Kidney epithelial cell (primary cell): ENCODE results near the gene S1PR5. TPM values are rescaled to one million over a fixed set of nuclear protein-coding genes. Genes with fewer than 3 reads are reported as not detected.

Experiments used
- DNase-seq: peaks from one replicate; pipeline ENCODE4 v3.0.0-alpha.2; 2010; ENCODE audit warnings: low read depth
- H3K27me3 ChIP-seq: 2 replicates; pipeline ENCODE4 v1.6.0; 2011; ENCODE audit warnings: low read length; ENCODE audit not compliant: control insufficient read depth, insufficient read depth
- H3K36me3 ChIP-seq: 2 replicates; pipeline ENCODE4 v1.5.1; 2011; ENCODE audit warnings: low read length; ENCODE audit not compliant: control insufficient read depth, insufficient read depth
- H3K4me3 ChIP-seq: 2 replicates; pipeline ENCODE4 v1.5.1; 2011; ENCODE audit warnings: low read depth, mild to moderate bottlenecking, control low read depth, low read length
- CTCF ChIP-seq: IDR thresholded peaks from 2 replicates; pipeline ENCODE4 v1.5.1; 2011; ENCODE audit warnings: mild to moderate bottlenecking, moderate library complexity, low read length, control low read depth, inconsistent platforms; ENCODE audit not compliant: insufficient read depth, poor library complexity, severe bottlenecking
- total RNA-seq: library from RNA; depleted of rRNA; stranded (reverse); fragments of >200 nt; gene quantifications from 2 replicates; pipeline ENCODE4 v1.2.3, GENCODE V29; 2015

Gene S1PR5
- total RNA-seq, 1 donor from 2014 or later, result 0.08 TPM

GRCh38 chr19:10514211-10515145 lies 2.8 kb downstream of the S1PR5 start:
- DNase-seq, result no peak
- Histone ChIP-seq H3K27me3 (peaks cover 68% of the 10 kb centered on the region), H3K4me3 (no peak overlapping the region), H3K36me3 (no peaks in the 10 kb centered on the region)
- no peak for TF ChIP-seq CTCF

GRCh38 chr19:10513223-10513622 lies 4.0 kb downstream of the S1PR5 start:
- H3K27me3 ChIP-seq, result peaks cover 55% of the 10 kb centered on the region
- no peak overlapping the region for H3K4me3 ChIP-seq
- H3K36me3 ChIP-seq, result no peaks in the 10 kb centered on the region
- TF ChIP-seq CTCF, result no peak
- no peak for DNase-seq

- no peak for DNase-seq
- Histone ChIP-seq H3K27me3 (peaks cover 30% of the 10 kb centered on the region), H3K4me3 (no peak overlapping the region), H3K36me3 (no peaks in the 10 kb centered on the region)
- peak; percentile 92 for TF ChIP-seq CTCF
Observed at GRCh38 chr19:10510301-10510802, 6.9 kb downstream of the S1PR5 start.

- no peak for DNase-seq
- Histone ChIP-seq H3K36me3 (no peaks in the 10 kb centered on the region), H3K27me3 (peaks cover 14% of the 10 kb centered on the region), H3K4me3 (no peak overlapping the region)
- no peak for TF ChIP-seq CTCF
Observed at GRCh38 chr19:10508707-10509106, 8.5 kb downstream of the S1PR5 start.

GRCh38 chr19:10508036-10508435 lies 9.2 kb downstream of the S1PR5 start:
- no peak for TF ChIP-seq CTCF
- DNase-seq, result no peak
- H3K36me3 ChIP-seq, result no peaks in the 10 kb centered on the region
- H3K4me3 ChIP-seq, result no peak overlapping the region
- H3K27me3 ChIP-seq, result peaks cover 7% of the 10 kb centered on the region
